KMS-11 (cell line): ENCODE data around the gene MYH11.
"Not testable (repeated sequence)": the region's sequence is repeated elsewhere in the genome, so short reads cannot be mapped to it uniquely, and the experiment has no call there.

Source experiments
- H2AFZ ChIP-seq: fragments of 200-600 bp; sonication (generic); 2 replicates; pipeline ENCODE4 v1.6.1; 2016; ENCODE audit warnings: antibody characterized with exemption, mixed run types, low read depth
- H3K27ac ChIP-seq: fragments of 200-600 bp; sonication (generic); 2 replicates; pipeline ENCODE4 v1.6.1; 2016; ENCODE audit warnings: mild to moderate bottlenecking, mixed run types
- H3K27me3 ChIP-seq: fragments of 200-600 bp; sonication (generic); 2 replicates; pipeline ENCODE4 v1.6.1; 2017; ENCODE audit warnings: mild to moderate bottlenecking, low read depth, mixed run types, moderate library complexity; ENCODE audit not compliant: insufficient read depth
- H3K36me3 ChIP-seq: fragments of 200-600 bp; sonication (generic); 2 replicates; pipeline ENCODE4 v1.6.1; 2017; ENCODE audit warnings: mild to moderate bottlenecking, mixed run types; ENCODE audit not compliant: insufficient read depth
- H3K4me1 ChIP-seq: fragments of 200-600 bp; sonication (generic); 2 replicates; pipeline ENCODE4 v1.6.1; 2016; ENCODE audit warnings: mild to moderate bottlenecking, low read depth, mixed run types; ENCODE audit not compliant: poor library complexity, severe bottlenecking
- H3K4me2 ChIP-seq: fragments of 200-600 bp; sonication (generic); 2 replicates; pipeline ENCODE4 v1.7.0; 2016; ENCODE audit warnings: mild to moderate bottlenecking, mixed run types
- H3K4me3 ChIP-seq: fragments of 200-600 bp; sonication (generic); IDR thresholded peaks from 2 replicates; pipeline ENCODE4 v1.6.1; 2017; ENCODE audit warnings: low read depth, low read length, mixed read lengths; ENCODE audit not compliant: insufficient read depth
- H3K79me2 ChIP-seq: fragments of 200-600 bp; sonication (generic); 2 replicates; pipeline ENCODE4 v1.6.1; 2016; ENCODE audit warnings: low read depth, mixed run types; ENCODE audit not compliant: insufficient read depth
- H3K9ac ChIP-seq: fragments of 200-600 bp; sonication (generic); 2 replicates; pipeline ENCODE4 v1.6.1; 2016; ENCODE audit warnings: mild to moderate bottlenecking, mixed run types
- H4K20me1 ChIP-seq: fragments of 200-600 bp; sonication (generic); 2 replicates; pipeline ENCODE4 v1.6.1; 2016; ENCODE audit warnings: mild to moderate bottlenecking, mixed run types; ENCODE audit not compliant: insufficient read depth
- CTCF ChIP-seq: fragments of 200-600 bp; sonication (generic); conservative IDR thresholded peaks from 2 replicates; pipeline ENCODE4 v1.6.1; 2017; ENCODE audit warnings: low read depth, mild to moderate bottlenecking, antibody characterized with exemption, low read length, moderate library complexity, mixed read lengths

MYH11 gene

GRCh38 chr16:15701367-15701766, 155.5 kb downstream of the MYH11 start:
- no peaks in the 10 kb centered on the region for H3K79me2 ChIP-seq
- no peak overlapping the region for H3K9ac ChIP-seq
- no peaks in the 10 kb centered on the region for H4K20me1 ChIP-seq
- no peak overlapping the region for H3K27ac ChIP-seq
- H3K27me3 ChIP-seq = no peaks in the 10 kb centered on the region
- no peak overlapping the region for H2AFZ ChIP-seq
- TF ChIP-seq CTCF = no peak
- H3K4me2 ChIP-seq = no peak overlapping the region
- no peaks in the 10 kb centered on the region; the same call in 1 of the 2 replicates for H3K36me3 ChIP-seq
- no peak overlapping the region for H3K4me3 ChIP-seq
- no peaks in the 10 kb centered on the region for H3K4me1 ChIP-seq

- no peak for TF ChIP-seq CTCF
- H3K9ac ChIP-seq = no peak overlapping the region
Observed at GRCh38 chr16:15699819-15700218, 157.0 kb downstream of the MYH11 start.

GRCh38 chr16:15694499-15694898, 162.3 kb downstream of the MYH11 start:
- no peak for TF ChIP-seq CTCF
- Histone ChIP-seq H3K4me2 (no peak overlapping the region), H3K9ac (no peak overlapping the region), H4K20me1 (no peaks in the 10 kb centered on the region), H3K4me1 (no peaks in the 10 kb centered on the region), H3K4me3 (no peak overlapping the region), H3K36me3 (no peaks in the 10 kb centered on the region; the same call in 1 of the 2 replicates), H2AFZ (no peak overlapping the region), H3K79me2 (no peaks in the 10 kb centered on the region), H3K27ac (no peak overlapping the region), H3K27me3 (no peaks in the 10 kb centered on the region)

More at GRCh38 chr16:15699819-15700218, 157.0 kb downstream of the MYH11 start:
- Histone ChIP-seq H3K36me3 (no peaks in the 10 kb centered on the region; the same call in 1 of the 2 replicates), H2AFZ (no peak overlapping the region), H3K4me3 (no peak overlapping the region), H3K4me2 (no peak overlapping the region), H3K27ac (no peak overlapping the region), H3K79me2 (no peaks in the 10 kb centered on the region), H3K4me1 (no peaks in the 10 kb centered on the region), H3K27me3 (no peaks in the 10 kb centered on the region), H4K20me1 (no peaks in the 10 kb centered on the region)

GRCh38 chr16:15692508-15692907, 164.3 kb downstream of the MYH11 start:
- H3K4me3 ChIP-seq, H3K36me3 ChIP-seq, H3K9ac ChIP-seq, H3K4me1 ChIP-seq, H4K20me1 ChIP-seq, H3K27me3 ChIP-seq, H3K4me2 ChIP-seq, H3K79me2 ChIP-seq, H2AFZ ChIP-seq, H3K27ac ChIP-seq: not testable (repeated sequence)

- H3K27ac ChIP-seq = no peak overlapping the region
- no peak overlapping the region for H2AFZ ChIP-seq
- no peak overlapping the region for H3K4me2 ChIP-seq
- TF ChIP-seq CTCF = no peak
- H3K9ac ChIP-seq = no peak overlapping the region
- H3K79me2 ChIP-seq = no peaks in the 10 kb centered on the region
- no peaks in the 10 kb centered on the region for H3K4me1 ChIP-seq
- no peaks in the 10 kb centered on the region for H3K27me3 ChIP-seq
- H3K4me3 ChIP-seq = no peak overlapping the region
- no peaks in the 10 kb centered on the region for H4K20me1 ChIP-seq
- no peaks in the 10 kb centered on the region for H3K36me3 ChIP-seq
Observed at GRCh38 chr16:15691046-15691445, 165.8 kb downstream of the MYH11 start.
